Epithelial cell of esophagus (primary cell): ENCODE results near the gene DGKI.

ENCODE experiments used
- DNase-seq: peaks from one replicate; pipeline ENCODE4 v3.0.0; 2010; ENCODE audit warnings: low read depth
- H3K4me3 ChIP-seq: 2 replicates; pipeline ENCODE4 v1.5.1; 2011; ENCODE audit warnings: mild to moderate bottlenecking, low read length, control low read depth
- CTCF ChIP-seq: IDR thresholded peaks from 2 replicates; pipeline ENCODE4 v1.5.1; 2011; ENCODE audit warnings: low read depth, mild to moderate bottlenecking, low read length, control low read depth, inconsistent platforms; ENCODE audit not compliant: insufficient read depth; ENCODE audit errors: missing control alignments

DGKI gene

GRCh38 chr7:137590756-137591305, 255.9 kb downstream of the DGKI start:
- no peak overlapping the region for H3K4me3 ChIP-seq
- DNase-seq = no peak
- no peak for TF ChIP-seq CTCF

- no peak for DNase-seq
- TF ChIP-seq CTCF = no peak
- H3K4me3 ChIP-seq = no peak overlapping the region
These were observed 256.6 kb downstream of the DGKI start for GRCh38 chr7:137590071-137590755.

- DNase-seq = no peak
These were observed 259.4 kb downstream of the DGKI start for GRCh38 chr7:137587326-137587725.

GRCh38 chr7:137585591-137585990, 261.2 kb downstream of the DGKI start:
- DNase-seq = no peak
- no peak for TF ChIP-seq CTCF
- H3K4me3 ChIP-seq = no peak overlapping the region

More at GRCh38 chr7:137587326-137587725, 259.4 kb downstream of the DGKI start:
- no peak for TF ChIP-seq CTCF
- no peak overlapping the region for H3K4me3 ChIP-seq

- DNase-seq = no peak
- H3K4me3 ChIP-seq = no peak overlapping the region
- no peak for TF ChIP-seq CTCF
These were observed 263.6 kb downstream of the DGKI start for GRCh38 chr7:137583172-137583571.

GRCh38 chr7:137579913-137580640, 266.7 kb downstream of the DGKI start:
- DNase-seq = peak; percentile 76
- no peak for TF ChIP-seq CTCF
- H3K4me3 ChIP-seq = no peak overlapping the region
